Choroid plexus epithelial cell (primary cell): ENCODE data around the gene SMAD4.

Experiments
- DNase-seq: peaks from one replicate; pipeline ENCODE4 v3.0.0-alpha.2; 2010; ENCODE audit warnings: low read depth
- H3K4me3 ChIP-seq: 2 replicates; pipeline ENCODE4 v1.5.1; 2011; ENCODE audit warnings: low read depth, mild to moderate bottlenecking, control low read depth, low read length, moderate library complexity
- CTCF ChIP-seq: conservative IDR thresholded peaks from 2 replicates; pipeline ENCODE4 v1.5.1; 2011; ENCODE audit warnings: low read depth, mild to moderate bottlenecking, control low read depth, inconsistent platforms, low read length, moderate library complexity

Gene SMAD4

GRCh38 chr18:51121597-51121857 lies 91.5 kb downstream of the SMAD4 start:
- no peak for TF ChIP-seq CTCF
- no peak for DNase-seq
- no peak overlapping the region for H3K4me3 ChIP-seq

- no peak for TF ChIP-seq CTCF
- H3K4me3 ChIP-seq: no peak overlapping the region
- DNase-seq: no peak
Measured at GRCh38 chr18:51122266-51123045, 92.4 kb downstream of the SMAD4 start.

- DNase-seq: no peak
- TF ChIP-seq CTCF: no peak
- no peak overlapping the region for H3K4me3 ChIP-seq
Measured at GRCh38 chr18:51123046-51123395, 93.0 kb downstream of the SMAD4 start.

- no peak overlapping the region for H3K4me3 ChIP-seq
- no peak for TF ChIP-seq CTCF
- no peak for DNase-seq
Measured at GRCh38 chr18:51123481-51123880, 93.5 kb downstream of the SMAD4 start.

- H3K4me3 ChIP-seq: no peak overlapping the region
- DNase-seq: no peak
- no peak for TF ChIP-seq CTCF
Measured at GRCh38 chr18:51123936-51124486, 94.0 kb downstream of the SMAD4 start.

- TF ChIP-seq CTCF: no peak
- DNase-seq: no peak
- no peak overlapping the region for H3K4me3 ChIP-seq
Measured at GRCh38 chr18:51125976-51126375, 96.0 kb downstream of the SMAD4 start.

GRCh38 chr18:51127664-51128063 lies 97.7 kb downstream of the SMAD4 start:
- no peak for DNase-seq
- H3K4me3 ChIP-seq: no peak overlapping the region
- TF ChIP-seq CTCF: no peak
